ENCODE data around the gene IRF2.

The IRF2 gene

GRCh38 chr4:184432127-184432922 lies 42.0 kb downstream of the IRF2 start:
- no peak for DNase-seq (ENCODE audit: low read depth, low spot score)

GRCh38 chr4:184430163-184430562 lies 44.2 kb downstream of the IRF2 start:
- peak; percentile 49 for DNase-seq (ENCODE audit: low read depth, low spot score)

DNA sequence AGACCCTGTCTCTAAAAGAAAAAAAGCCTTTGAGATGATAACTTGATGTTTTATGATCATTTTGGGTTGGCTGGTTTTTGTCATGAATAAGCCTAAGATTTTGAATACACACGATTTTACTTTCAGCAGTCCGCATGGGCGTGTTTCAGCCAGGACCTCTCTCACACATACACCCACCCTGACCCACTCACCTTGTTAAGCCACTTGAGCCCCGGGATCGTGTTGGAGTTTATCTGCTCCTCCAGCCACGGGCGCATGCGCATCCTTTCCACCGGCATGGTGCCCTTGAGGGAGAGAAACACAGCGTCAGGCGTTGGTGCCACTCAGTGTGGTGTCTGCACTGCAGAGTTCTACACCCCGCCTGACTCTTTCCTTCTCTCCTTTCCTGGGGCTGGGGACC lies 45.6 kb downstream of the IRF2 start:
- DNase-seq (ENCODE audit: low read depth, low spot score), result no peak

GRCh38 chr4:184427687-184428086 lies 46.7 kb downstream of the IRF2 start:
- DNase-seq (ENCODE audit: low read depth, low spot score), result no peak

- no peak for DNase-seq (ENCODE audit: low read depth, low spot score)
These were observed 47.3 kb downstream of the IRF2 start for GRCh38 chr4:184427093-184427492.

GRCh38 chr4:184424993-184425758 lies 49.2 kb downstream of the IRF2 start:
- DNase-seq (ENCODE audit: low read depth, low spot score), result no peak

- DNase-seq (ENCODE audit: low read depth, low spot score), result no peak
These were observed 50.1 kb downstream of the IRF2 start for GRCh38 chr4:184424279-184424678.

DNA sequence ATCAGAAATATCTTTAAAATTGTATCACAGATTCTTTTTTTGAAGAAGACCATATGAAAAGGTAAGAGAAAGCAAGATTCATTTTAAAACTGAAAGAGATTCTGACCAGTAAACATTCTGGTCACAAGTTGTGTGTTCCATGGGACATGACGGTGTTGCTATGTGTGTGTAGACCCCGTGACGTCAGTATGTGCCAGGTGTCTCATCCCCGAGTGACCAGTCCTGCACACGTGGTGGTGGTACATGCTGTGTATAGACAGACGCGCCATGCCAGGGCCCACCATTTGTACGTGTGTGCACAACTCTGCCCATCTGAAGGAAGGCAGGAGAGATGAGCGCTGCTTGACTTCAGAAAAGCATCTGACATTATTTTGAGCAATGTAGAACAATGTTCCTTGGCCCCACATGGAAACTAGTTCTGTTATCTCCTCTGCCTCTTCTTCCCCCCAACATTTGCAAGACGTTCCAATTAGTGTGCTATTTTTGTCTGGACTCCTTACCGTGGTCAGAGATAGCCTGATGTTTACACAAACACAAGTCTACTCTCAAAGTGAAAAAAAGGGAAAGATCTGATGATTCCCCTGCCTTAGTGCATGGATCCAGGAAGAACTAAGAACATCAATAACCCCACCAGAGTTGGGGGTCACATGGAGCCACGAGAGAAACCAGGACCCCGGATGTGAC lies 51.2 kb downstream of the IRF2 start:
- DNase-seq (ENCODE audit: low read depth, low spot score), result no peak

DNA sequence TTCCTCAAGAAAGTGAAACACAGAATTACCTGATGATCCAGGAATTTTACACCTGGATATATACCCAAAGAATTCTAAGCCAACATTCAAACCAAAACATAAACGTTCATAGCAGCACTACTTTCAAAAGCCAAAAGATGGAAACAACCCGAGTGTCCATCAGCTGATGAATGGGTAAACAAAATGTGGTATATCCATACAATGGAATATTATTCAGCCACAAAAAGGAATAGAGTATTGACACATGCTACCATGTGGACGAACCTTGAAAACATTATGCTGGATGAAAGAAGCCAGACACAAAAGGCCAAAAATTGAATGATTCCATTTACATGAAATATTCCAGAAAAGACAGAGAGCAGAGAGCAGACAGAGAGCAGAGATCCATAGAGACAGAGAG lies 52.0 kb downstream of the IRF2 start:
- no peak for DNase-seq (ENCODE audit: low read depth, low spot score)

- DNase-seq (ENCODE audit: low read depth, low spot score), result no peak
These were observed 52.7 kb downstream of the IRF2 start for GRCh38 chr4:184421533-184422155.

DNA sequence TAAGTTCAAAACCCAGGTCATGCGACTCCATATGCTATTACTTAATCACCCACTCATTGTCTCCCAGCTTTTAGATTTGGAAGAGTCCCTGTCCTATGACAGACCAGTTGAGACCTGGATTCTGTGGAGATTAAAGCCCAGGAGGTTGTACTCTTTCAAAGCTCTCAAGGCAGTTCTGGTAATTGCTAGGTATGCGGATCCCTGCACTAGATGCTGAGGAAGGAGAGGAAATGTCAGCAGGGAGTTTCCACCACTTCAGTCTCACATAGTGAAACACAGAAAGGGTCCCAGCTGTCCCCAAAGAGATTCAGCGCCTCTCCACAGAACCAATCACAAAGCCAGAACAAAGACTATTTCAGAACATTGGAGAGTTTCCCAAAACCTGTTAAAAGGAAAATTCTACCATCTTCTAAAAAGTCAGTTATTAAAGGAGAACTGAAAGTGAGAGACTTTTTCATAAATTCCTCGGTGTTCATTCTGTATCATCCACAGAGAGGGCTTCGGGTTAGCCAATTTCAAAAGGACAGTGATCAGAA lies 53.4 kb downstream of the IRF2 start:
- DNase-seq (ENCODE audit: low read depth, low spot score), result no peak

DNA sequence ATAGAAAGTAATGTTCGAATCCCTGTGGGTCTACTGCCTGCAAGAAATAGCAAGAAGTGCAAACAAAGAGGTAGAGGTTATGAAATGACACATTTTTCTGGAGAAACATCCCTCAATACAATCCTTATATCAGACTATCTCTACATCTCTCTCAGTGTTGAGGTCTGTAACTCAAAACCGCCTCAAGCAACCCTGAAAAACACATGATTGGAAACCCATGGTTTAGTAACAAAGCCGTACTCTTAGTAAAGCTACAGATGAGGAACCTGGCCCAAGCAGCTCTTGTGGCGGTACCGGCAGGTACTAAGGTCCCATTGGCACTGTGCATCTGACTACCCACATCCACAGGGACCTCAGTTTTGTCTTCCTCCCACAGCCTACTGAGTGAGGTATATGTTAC lies 53.9 kb downstream of the IRF2 start:
- no peak for DNase-seq (ENCODE audit: low read depth, low spot score)

DNA sequence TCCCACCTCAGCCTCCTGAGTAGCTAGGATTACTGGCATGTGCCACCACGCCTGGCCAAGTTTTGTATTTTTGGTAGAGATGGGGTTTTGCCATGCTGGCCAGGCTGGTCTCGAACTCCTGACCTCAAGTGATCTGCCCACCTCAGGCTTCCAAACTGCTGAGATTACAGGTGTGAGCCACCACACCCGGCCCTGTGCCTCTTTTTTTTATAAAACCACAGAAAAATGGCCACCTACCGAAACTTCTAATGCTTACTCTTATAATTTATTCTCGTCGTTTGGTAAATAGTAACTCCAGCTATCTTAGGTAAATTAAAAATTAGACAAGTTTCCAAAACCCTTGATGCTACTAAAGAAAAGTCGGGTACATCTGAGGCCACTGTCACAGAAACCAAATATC lies 54.4 kb downstream of the IRF2 start:
- DNase-seq (ENCODE audit: low read depth, low spot score), result no peak

DNA sequence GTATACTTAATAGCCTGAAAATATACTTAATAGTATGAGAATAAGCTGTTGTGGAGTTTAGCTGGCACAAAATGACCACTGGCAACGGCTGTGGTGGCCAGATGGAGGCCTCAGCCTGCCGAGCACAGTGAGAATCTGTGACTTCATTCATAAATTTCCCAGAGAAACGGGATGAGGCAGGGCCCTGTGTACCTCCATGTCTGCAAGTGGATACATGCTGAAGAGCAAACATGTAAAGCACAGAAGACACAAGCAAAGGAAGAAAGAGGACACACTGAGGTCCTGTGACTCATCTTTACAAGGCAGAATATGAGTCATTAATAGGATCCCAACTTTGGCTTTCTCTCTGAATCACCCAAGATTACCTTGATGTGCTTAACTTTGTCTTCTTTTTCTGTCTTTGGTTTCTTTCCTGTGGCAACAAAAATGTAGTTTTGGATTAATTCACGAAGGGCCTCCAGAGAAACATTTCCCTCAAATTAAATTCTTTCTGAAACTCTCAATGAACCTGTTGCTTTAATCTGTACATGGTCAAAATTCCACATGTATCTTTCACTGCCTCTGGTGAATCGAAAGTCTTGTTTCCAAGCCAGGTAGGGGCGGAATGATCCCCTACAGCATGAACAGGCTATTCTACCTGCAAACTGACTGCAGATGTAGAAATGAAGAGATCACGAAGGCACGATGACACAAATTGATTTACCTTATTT lies 56.4 kb downstream of the IRF2 start:
- DNase-seq (ENCODE audit: low read depth, low spot score), result no peak

- no peak for DNase-seq (ENCODE audit: low read depth, low spot score)
These were observed 57.2 kb downstream of the IRF2 start for GRCh38 chr4:184416913-184417734.

DNA sequence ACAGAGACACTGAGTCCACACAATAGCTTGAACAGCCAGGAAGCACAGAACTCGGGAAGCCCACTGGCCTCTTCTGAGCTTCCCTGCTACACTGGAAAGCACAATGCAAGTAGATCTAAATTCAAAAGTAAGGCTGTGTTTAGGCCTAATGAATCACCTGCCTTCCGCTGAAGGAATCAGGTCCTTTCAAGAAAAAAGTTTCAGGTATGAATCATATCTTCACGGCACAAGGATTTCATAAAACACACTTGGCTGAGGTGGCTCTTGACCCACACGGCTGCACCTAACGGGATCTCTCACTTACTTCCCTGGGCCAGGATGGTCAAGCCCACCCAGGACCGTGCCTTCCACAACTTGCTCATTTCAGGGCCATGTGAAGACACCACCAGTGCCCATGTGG lies 59.3 kb downstream of the IRF2 start:
- no peak for DNase-seq (ENCODE audit: low read depth, low spot score)

DNA sequence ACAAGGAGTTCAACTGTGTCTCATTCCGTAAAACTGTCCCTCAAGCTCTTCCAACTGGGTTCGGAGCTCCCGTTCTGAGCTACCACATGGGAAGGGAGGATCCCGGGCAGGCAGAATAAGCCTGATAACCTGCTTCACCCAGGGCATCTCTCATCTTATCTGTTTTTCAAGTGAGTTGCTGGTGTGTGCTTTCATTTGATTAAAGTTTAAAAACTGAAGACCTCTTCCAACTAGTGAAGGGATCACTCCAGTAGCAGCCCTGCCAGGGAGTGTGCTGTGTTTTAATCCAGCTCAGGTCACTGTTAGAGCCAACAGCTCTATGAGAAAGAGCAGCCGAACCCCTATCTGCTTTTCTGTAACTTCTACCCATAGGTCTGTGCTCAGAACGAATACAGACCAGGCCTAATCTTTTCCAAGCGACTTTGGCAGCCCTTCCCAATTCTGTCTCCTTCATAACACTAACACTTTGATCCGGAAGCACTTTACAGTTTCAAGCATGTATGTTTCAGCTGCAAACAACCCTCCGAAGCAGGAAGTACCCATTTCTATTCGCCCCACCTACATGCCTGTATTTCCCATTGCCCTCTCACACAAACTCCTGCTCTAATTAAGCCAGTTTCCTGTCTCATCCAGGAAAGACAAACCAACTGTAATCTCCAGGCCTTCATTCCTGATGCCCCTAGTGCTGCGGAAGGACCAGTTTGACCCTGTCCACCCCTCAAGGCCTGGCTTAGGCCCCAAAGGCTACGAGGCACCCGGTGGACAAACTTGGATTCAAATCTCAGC lies 60.9 kb downstream of the IRF2 start:
- no peak for DNase-seq (ENCODE audit: low read depth, low spot score)

DNA sequence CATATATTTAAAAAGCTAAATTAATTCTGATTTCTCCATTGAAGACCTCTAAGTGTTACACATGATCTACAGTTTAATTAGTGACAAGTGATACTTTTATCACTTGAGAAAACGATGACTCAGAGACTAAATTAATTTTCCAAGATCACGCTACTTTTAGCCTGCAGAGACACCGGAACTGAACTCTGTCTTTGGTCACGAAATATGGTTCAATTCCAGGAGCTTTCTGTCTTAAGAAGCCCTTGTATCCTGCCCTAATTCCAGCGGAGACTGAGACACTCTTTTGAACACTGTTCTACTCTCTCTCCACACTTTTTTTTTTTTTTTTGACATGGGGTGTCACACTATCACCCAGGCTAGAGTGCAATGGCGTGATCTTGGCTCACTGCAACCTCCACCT lies 63.6 kb downstream of the IRF2 start:
- no peak for DNase-seq (ENCODE audit: low read depth, low spot score)

- DNase-seq (ENCODE audit: low read depth, low spot score), result no peak
These were observed 64.2 kb downstream of the IRF2 start for GRCh38 chr4:184409911-184410692.
